Loucy (cell line): Measurements from ENCODE around the gene NUP50.

ENCODE experiments used
- H2AFZ ChIP-seq: fragments of 200-600 bp; sonication (generic); 2 replicates; pipeline ENCODE4 v1.6.0; 2016; ENCODE audit warnings: antibody characterized with exemption, mild to moderate bottlenecking, low read length, moderate library complexity
- H3F3A ChIP-seq: fragments of 200-600 bp; 2 replicates; pipeline ENCODE4 v1.6.0; 2016; ENCODE audit warnings: antibody characterized with exemption, low read depth, mild to moderate bottlenecking
- H3K27me3 ChIP-seq: fragments of 200-600 bp; sonication (generic); 2 replicates; pipeline ENCODE4 v1.6.1; 2014; ENCODE audit warnings: low read length, mild to moderate bottlenecking; ENCODE audit not compliant: insufficient read depth, poor library complexity, severe bottlenecking
- H3K36me3 ChIP-seq: fragments of 200-600 bp; sonication (generic); 2 replicates; pipeline ENCODE4 v1.6.1; 2016; ENCODE audit warnings: low read length; ENCODE audit not compliant: insufficient read depth
- H3K4me1 ChIP-seq: fragments of 200-600 bp; sonication (generic); 2 replicates; pipeline ENCODE4 v1.5.1; 2014; ENCODE audit warnings: low read length, mild to moderate bottlenecking; ENCODE audit not compliant: insufficient read depth, poor library complexity, severe bottlenecking
- H3K4me2 ChIP-seq: fragments of 200-600 bp; sonication (generic); 2 replicates; pipeline ENCODE4 v1.6.0; 2014; ENCODE audit warnings: antibody characterized with exemption, low read length, low read depth, mild to moderate bottlenecking; ENCODE audit not compliant: poor library complexity, severe bottlenecking
- H3K4me3 ChIP-seq: fragments of 200-600 bp; sonication (generic); 2 replicates; pipeline ENCODE4 v1.5.1; 2014; ENCODE audit warnings: low read length, mild to moderate bottlenecking, mixed read lengths; ENCODE audit not compliant: poor library complexity, severe bottlenecking
- H3K79me2 ChIP-seq: fragments of 200-600 bp; sonication (generic); 2 replicates; pipeline ENCODE4 v1.6.1; 2014; ENCODE audit warnings: low read length; ENCODE audit not compliant: insufficient read depth
- H3K9ac ChIP-seq: fragments of 200-600 bp; sonication (generic); 2 replicates; pipeline ENCODE4 v1.6.0; 2014; ENCODE audit warnings: mild to moderate bottlenecking, low read depth, low read length, moderate library complexity; ENCODE audit not compliant: poor library complexity, severe bottlenecking
- H3K9me2 ChIP-seq: fragments of 200-600 bp; sonication (generic); replicated peaks from 2 replicates; pipeline ENCODE4 v1.6.1; 2016; ENCODE audit warnings: low read depth, low read length, mixed read lengths
- H3K9me3 ChIP-seq: fragments of 200-600 bp; sonication (generic); 2 replicates; pipeline ENCODE4 v1.6.1; 2014; ENCODE audit warnings: mild to moderate bottlenecking, antibody characterized with exemption, low read length, low read depth; ENCODE audit not compliant: insufficient read depth
- H4K20me1 ChIP-seq: fragments of 200-600 bp; sonication (generic); 2 replicates; pipeline ENCODE4 v1.6.0; 2014; ENCODE audit warnings: antibody characterized with exemption, low read length, mild to moderate bottlenecking; ENCODE audit not compliant: insufficient read depth, poor library complexity, severe bottlenecking
- EZH2phosphoT487 ChIP-seq: fragments of 200-600 bp; IDR thresholded peaks from 2 replicates; pipeline ENCODE4 v1.6.1; 2018; ENCODE audit warnings: antibody characterized with exemption, mild to moderate bottlenecking, moderate library complexity, borderline replicate concordance
- TF ChIP-seq, protein P1 (sequence below): fragments of 200-600 bp; sonication (generic); conservative IDR thresholded peaks from 2 replicates; pipeline ENCODE4 v1.5.1; 2014; ENCODE audit warnings: mild to moderate bottlenecking, antibody characterized with exemption, low read length

NUP50 gene

DNA sequence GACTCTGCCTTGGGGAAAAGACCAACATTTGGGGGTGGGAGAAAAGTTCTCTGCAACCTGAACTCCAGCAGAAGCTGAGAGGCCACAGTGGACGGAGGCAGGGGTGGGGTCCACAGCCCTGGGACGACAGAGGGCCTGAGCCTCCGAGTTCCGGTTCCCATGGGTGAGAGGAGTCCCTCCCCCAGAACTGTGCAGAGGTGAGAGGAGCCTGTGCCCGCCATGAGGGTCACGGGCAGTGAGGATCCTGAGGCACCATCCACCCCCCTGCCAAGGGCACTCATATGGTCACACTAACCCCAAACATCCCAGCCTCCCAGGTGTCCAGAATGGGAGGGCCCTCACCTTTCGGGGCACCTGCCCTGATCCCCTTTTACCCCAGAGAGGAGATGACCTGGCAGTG lies 46.4 kb downstream of the NUP50 start:
- Histone ChIP-seq H3F3A (no peaks in the 10 kb centered on the region), H3K4me2 (no peak overlapping the region), H3K9me2 (no peaks in the 10 kb centered on the region), H3K4me3 (no peak overlapping the region), H3K9me3 (no peaks in the 10 kb centered on the region), H3K9ac (no peak overlapping the region), H2AFZ (no peak overlapping the region), H3K36me3 (no peaks in the 10 kb centered on the region), H3K27me3 (no peaks in the 10 kb centered on the region), H3K4me1 (no peaks in the 10 kb centered on the region), H4K20me1 (no peaks in the 10 kb centered on the region), H3K79me2 (no peaks in the 10 kb centered on the region)
- TF ChIP-seq, protein P1, sequence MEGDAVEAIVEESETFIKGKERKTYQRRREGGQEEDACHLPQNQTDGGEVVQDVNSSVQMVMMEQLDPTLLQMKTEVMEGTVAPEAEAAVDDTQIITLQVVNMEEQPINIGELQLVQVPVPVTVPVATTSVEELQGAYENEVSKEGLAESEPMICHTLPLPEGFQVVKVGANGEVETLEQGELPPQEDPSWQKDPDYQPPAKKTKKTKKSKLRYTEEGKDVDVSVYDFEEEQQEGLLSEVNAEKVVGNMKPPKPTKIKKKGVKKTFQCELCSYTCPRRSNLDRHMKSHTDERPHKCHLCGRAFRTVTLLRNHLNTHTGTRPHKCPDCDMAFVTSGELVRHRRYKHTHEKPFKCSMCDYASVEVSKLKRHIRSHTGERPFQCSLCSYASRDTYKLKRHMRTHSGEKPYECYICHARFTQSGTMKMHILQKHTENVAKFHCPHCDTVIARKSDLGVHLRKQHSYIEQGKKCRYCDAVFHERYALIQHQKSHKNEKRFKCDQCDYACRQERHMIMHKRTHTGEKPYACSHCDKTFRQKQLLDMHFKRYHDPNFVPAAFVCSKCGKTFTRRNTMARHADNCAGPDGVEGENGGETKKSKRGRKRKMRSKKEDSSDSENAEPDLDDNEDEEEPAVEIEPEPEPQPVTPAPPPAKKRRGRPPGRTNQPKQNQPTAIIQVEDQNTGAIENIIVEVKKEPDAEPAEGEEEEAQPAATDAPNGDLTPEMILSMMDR, result no peak
- TF ChIP-seq EZH2phosphoT487, result no peak

DNA sequence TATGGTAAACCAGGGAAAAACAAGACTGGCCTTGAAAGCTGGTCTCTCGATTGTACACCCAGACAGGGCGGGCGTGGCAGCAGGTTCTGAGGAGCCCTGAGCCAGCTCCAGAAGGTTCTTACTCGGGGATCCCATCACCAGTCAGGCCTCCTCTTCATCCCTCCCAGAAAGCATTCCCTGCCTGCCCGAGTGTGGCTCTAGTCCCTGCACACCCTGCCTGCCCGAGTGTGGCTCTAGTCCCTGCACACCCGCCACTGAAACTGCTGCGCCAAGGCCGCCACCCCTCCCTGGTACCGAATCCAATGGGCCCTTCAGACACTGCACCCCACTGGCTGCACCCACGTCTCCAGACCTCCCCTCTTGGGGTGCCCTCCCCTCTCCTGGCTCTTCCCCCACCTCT lies 46.9 kb downstream of the NUP50 start:
- no peaks in the 10 kb centered on the region for H3K79me2 ChIP-seq

DNA sequence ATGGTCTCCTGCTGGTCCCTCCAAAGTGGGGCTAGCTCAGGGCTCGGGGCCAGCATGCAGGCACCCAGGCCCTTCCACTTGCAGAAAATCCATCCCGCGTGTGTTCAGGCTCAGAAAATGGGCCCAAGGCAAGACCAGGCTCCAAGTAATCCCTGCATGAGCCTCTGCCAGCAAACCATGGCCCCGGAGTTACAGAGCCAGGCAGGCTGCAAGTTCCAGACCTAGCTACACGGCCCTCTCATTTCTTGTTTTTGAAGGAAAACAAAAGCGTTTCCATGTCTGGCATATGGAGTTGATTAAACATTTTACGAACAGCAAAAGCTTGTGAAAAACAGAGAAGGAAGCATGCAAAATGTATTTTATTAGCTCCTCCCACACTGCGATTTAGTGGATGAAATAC lies 47.3 kb downstream of the NUP50 start:
- TF ChIP-seq, protein P1, result no peak
- no peak for TF ChIP-seq EZH2phosphoT487
- Histone ChIP-seq H3K79me2 (no peaks in the 10 kb centered on the region), H3F3A (no peaks in the 10 kb centered on the region), H3K9me3 (no peaks in the 10 kb centered on the region), H3K9ac (no peak overlapping the region), H3K4me3 (no peak overlapping the region), H3K4me1 (no peaks in the 10 kb centered on the region), H4K20me1 (no peaks in the 10 kb centered on the region), H3K27me3 (no peaks in the 10 kb centered on the region), H3K4me2 (no peak overlapping the region), H2AFZ (no peak overlapping the region), H3K36me3 (no peaks in the 10 kb centered on the region), H3K9me2 (no peaks in the 10 kb centered on the region)

More for the DNA sequence above, 46.9 kb downstream of the NUP50 start:
- Histone ChIP-seq H3K9me3 (no peaks in the 10 kb centered on the region), H3K36me3 (no peaks in the 10 kb centered on the region), H3K27me3 (no peaks in the 10 kb centered on the region), H3F3A (no peaks in the 10 kb centered on the region), H3K9me2 (no peaks in the 10 kb centered on the region), H3K9ac (no peak overlapping the region), H3K4me3 (no peak overlapping the region), H3K4me1 (no peaks in the 10 kb centered on the region), H3K4me2 (no peak overlapping the region), H2AFZ (no peak overlapping the region), H4K20me1 (no peaks in the 10 kb centered on the region)
- TF ChIP-seq, protein P1, result no peak
- TF ChIP-seq EZH2phosphoT487, result no peak
